ENCODE measurements around the gene TFAP2C. TPM values are rescaled to one million over a fixed set of nuclear protein-coding genes. Genes with fewer than 3 reads are reported as not detected.

Gene TFAP2C
- total and polyA plus RNA-seq, 8 donors: 0.19 to 1.6 (median 0.49) TPM

DNA sequence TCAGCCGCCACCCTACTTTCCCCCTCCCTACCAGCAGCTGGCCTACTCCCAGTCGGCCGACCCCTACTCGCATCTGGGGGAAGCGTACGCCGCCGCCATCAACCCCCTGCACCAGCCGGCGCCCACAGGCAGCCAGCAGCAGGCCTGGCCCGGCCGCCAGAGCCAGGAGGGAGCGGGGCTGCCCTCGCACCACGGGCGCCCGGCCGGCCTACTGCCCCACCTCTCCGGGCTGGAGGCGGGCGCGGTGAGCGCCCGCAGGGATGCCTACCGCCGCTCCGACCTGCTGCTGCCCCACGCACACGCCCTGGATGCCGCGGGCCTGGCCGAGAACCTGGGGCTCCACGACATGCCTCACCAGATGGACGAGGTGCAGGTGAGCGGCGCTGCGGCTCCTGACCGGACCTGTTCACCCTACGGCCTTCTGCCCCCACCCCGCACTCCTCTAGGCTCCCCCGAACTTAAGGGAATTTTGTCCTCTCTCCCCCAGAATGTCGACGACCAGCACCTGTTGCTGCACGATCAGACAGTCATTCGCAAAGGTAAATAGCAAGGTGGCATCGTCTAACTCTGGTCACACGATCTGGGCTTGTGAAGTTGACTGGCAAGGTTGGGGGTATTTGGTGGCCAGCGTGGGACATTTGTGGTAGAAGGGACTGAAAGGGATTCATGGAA lies 2.3 kb downstream of the TFAP2C start:
- H3K9me3 ChIP-seq: no peaks in the 10 kb centered on the region
- intact Hi-C loops (cut with DNase I): no loop called here
- ATAC-seq (no peak), FAIRE-seq (no peak), DNase-seq (peak in 1 of 6 donors; percentile 68)
- H3K4me1 ChIP-seq: peaks cover 5 to 17% (median 7%) of the 10 kb centered on the region in 3 donors
- no peaks in the 10 kb centered on the region for H3K36me3 ChIP-seq
- 21 to 27% methylated on average over 31 to 48 of the region's 48 CpGs for WGBS, 2 donors
- H3K4me3 ChIP-seq: no peak overlapping the region
- peaks cover 0 to 30% (median 7%) of the 10 kb centered on the region in 4 donors for H3K27me3 ChIP-seq
- TF ChIP-seq, protein P1, sequence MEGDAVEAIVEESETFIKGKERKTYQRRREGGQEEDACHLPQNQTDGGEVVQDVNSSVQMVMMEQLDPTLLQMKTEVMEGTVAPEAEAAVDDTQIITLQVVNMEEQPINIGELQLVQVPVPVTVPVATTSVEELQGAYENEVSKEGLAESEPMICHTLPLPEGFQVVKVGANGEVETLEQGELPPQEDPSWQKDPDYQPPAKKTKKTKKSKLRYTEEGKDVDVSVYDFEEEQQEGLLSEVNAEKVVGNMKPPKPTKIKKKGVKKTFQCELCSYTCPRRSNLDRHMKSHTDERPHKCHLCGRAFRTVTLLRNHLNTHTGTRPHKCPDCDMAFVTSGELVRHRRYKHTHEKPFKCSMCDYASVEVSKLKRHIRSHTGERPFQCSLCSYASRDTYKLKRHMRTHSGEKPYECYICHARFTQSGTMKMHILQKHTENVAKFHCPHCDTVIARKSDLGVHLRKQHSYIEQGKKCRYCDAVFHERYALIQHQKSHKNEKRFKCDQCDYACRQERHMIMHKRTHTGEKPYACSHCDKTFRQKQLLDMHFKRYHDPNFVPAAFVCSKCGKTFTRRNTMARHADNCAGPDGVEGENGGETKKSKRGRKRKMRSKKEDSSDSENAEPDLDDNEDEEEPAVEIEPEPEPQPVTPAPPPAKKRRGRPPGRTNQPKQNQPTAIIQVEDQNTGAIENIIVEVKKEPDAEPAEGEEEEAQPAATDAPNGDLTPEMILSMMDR (IDR thresholded peaks at IDR 0.05): no peak
- H3K27ac ChIP-seq: no peak overlapping the region

DNA sequence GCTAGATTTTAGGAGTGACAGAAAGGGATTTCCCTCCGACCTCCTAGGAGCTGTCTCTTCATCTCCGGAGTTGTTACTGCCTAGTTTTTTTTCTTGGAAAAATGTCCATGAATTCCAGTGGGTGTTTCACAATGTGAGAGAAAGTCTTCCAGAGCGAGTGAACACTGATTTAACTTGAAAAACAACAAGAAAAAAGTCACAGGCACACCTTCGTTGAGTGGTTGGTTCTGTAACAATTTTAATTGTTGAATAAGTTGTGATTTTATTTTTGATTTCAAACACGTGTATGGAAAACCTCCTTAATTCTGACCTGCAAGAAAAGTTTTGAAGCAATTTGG lies 2.9 kb downstream of the TFAP2C start:
- FAIRE-seq (no peak), DNase-seq (no peak), ATAC-seq (no peak)
- intact Hi-C loops (cut with DNase I): no loop called here
- Histone ChIP-seq H3K27me3 (peaks cover 0 to 29% (median 7%) of the 10 kb centered on the region in 4 donors), H3K4me1 (peaks cover 5 to 17% (median 7%) of the 10 kb centered on the region in 3 donors), H3K36me3 (no peaks in the 10 kb centered on the region), H3K27ac (no peak overlapping the region), H3K4me3 (no peak overlapping the region), H3K9me3 (no peaks in the 10 kb centered on the region)
- 43 to 54% methylated on average over 5 of the region's 5 CpGs for WGBS, 2 donors
- TF ChIP-seq, protein P1 (IDR thresholded peaks at IDR 0.05): no peak

DNA sequence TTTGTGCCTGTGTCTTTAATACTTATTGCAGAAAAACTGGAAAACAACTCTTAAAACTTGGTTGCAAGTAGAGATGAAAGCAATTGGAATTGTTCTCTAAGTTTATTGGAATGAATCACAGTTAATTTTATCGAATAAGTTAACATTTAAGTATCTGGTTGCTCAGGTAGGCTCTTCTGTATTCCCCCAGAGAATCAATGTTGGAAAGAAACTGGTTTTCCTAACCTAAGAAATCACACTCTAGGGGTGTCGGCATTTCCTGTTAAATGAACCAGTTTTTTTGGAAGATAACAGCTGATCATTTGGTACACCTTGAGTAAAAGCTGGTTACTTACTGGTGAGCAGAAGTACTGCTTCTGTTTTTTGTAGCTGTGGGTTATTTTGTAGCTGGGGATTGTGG lies 5.2 kb downstream of the TFAP2C start:
- H3K4me1 ChIP-seq: peaks cover 0 to 6% (median 5%) of the 10 kb centered on the region in 3 donors
- no peak overlapping the region for H3K27ac ChIP-seq
- 68 to 74% methylated on average over 2 of the region's 2 CpGs for WGBS, 2 donors
- FAIRE-seq (no peak), DNase-seq (no peak), ATAC-seq (no peak)
- H3K36me3 ChIP-seq: no peaks in the 10 kb centered on the region
- H3K9me3 ChIP-seq: no peaks in the 10 kb centered on the region
- TF ChIP-seq, protein P1 (IDR thresholded peaks at IDR 0.05): no peak
- H3K4me3 ChIP-seq: no peak overlapping the region
- peaks cover 0 to 12% (median 5%) of the 10 kb centered on the region in 4 donors for H3K27me3 ChIP-seq
- intact Hi-C loops (cut with DNase I): no loop called here

- ATAC-seq: no peak
- H3K27ac ChIP-seq: no peak overlapping the region
- FAIRE-seq: no peak
- intact Hi-C loops (cut with DNase I): no loop called here
- TF ChIP-seq, protein P1 (IDR thresholded peaks at IDR 0.05): no peak
- DNase-seq: no peak
- H3K4me1 ChIP-seq: peaks cover 0 to under 1% (median 0%) of the 10 kb centered on the region in 3 donors
- H3K27me3 ChIP-seq: peaks cover 0 to 10% (median 3%) of the 10 kb centered on the region in 4 donors
- WGBS, 2 donors: 46% methylated on average over 13 of the region's 13 CpGs
- H3K9me3 ChIP-seq: no peaks in the 10 kb centered on the region
- H3K4me3 ChIP-seq: no peak overlapping the region
- no peaks in the 10 kb centered on the region for H3K36me3 ChIP-seq
Observed at GRCh38 chr20:56634735-56635385, 5.8 kb downstream of the TFAP2C start.

- no peak overlapping the region for H3K4me3 ChIP-seq
- H3K4me1 ChIP-seq: no peaks in the 10 kb centered on the region
- H3K27me3 ChIP-seq: no peaks in the 10 kb centered on the region
- H3K36me3 ChIP-seq: no peaks in the 10 kb centered on the region
- no peak overlapping the region for H3K27ac ChIP-seq
- FAIRE-seq: no peak
- TF ChIP-seq, protein P1 (IDR thresholded peaks at IDR 0.05): no peak
- 44 to 58% methylated on average over 3 of the region's 3 CpGs for WGBS, 2 donors
- no peak for ATAC-seq
- intact Hi-C loops (cut with DNase I): no loop called here
- no peak for DNase-seq
- H3K9me3 ChIP-seq: no peaks in the 10 kb centered on the region
Observed at GRCh38 chr20:56636716-56637115, 7.6 kb downstream of the TFAP2C start.
